Calu3 (cell line): ENCODE measurements around the gene ARHGAP22. TPM values are rescaled to one million over a fixed set of nuclear protein-coding genes. Genes with fewer than 3 reads are reported as not detected.

Experiments used
- BruUV-seq: library from RNA; stranded (reverse); fragments of 400-500 nt; replicated peaks from 2 replicates; lab custom pipeline; 2021; lab: Mats Ljungman, UMichigan
- CTCF ChIA-PET: fragments of 300-600 bp; sonication (Branson Sonifier 250); formaldehyde crosslinking; loops from one replicate; lab custom pipeline; 2022; ENCODE audit warnings: antibody characterized with exemption; lab: Charles Lee
- DNase-seq: peaks from one replicate; pipeline ENCODE4 v3.0.0; 2022
- H3K27ac Mint-ChIP-seq: one replicate; pipeline ENCODE4 v1.8.0; 2022; ENCODE audit warnings: mixed read lengths; ENCODE audit not compliant: unreplicated experiment
- H3K27me3 Mint-ChIP-seq: one replicate; pipeline ENCODE4 v1.8.0; 2022; ENCODE audit warnings: mixed read lengths; ENCODE audit not compliant: unreplicated experiment
- H3K36me3 Mint-ChIP-seq: one replicate; pipeline ENCODE4 v1.8.0; 2022; ENCODE audit warnings: mild to moderate bottlenecking, moderate library complexity, mixed read lengths; ENCODE audit not compliant: insufficient read depth, unreplicated experiment
- H3K4me1 Mint-ChIP-seq: one replicate; pipeline ENCODE4 v1.8.0; 2022; ENCODE audit warnings: mild to moderate bottlenecking, low read depth, mixed read lengths; ENCODE audit not compliant: unreplicated experiment
- H3K4me3 Mint-ChIP-seq: one replicate; pipeline ENCODE4 v1.8.0; 2022; ENCODE audit warnings: mild to moderate bottlenecking, low read depth, moderate library complexity, mixed read lengths; ENCODE audit not compliant: unreplicated experiment
- H3K9me3 Mint-ChIP-seq: one replicate; pipeline ENCODE4 v1.8.0; 2022; ENCODE audit warnings: low read depth, mixed read lengths; ENCODE audit not compliant: unreplicated experiment
- CTCF ChIP-seq: fragments of 200-600 bp; IDR thresholded peaks from one replicate; pipeline ENCODE4 v1.8.0; 2022; ENCODE audit warnings: antibody characterized with exemption; ENCODE audit not compliant: unreplicated experiment
- intact Hi-C: fragments of 100-400 bp; cut with micrococcal nuclease; formaldehyde crosslinking; loops from one replicate; pipeline ENCODE4 v1.10.0; 2022; ENCODE audit not compliant: unreplicated experiment
- total RNA-seq: library from RNA; stranded (reverse); gene quantifications from 2 replicates; pipeline ENCODE4 v1.2.3, GENCODE V29; 2022

The ARHGAP22 gene
- total RNA-seq, 1 experiment from 2014 or later: 1.0 TPM

GRCh38 chr10:48449501-48450232, 155.2 kb downstream of the ARHGAP22 start:
- no TSS peak for BruUV-seq
- H3K27me3 Mint-ChIP-seq: peaks cover 9% of the 10 kb centered on the region
- H3K4me1 Mint-ChIP-seq: peaks cover 8% of the 10 kb centered on the region
- no peaks in the 10 kb centered on the region for H3K9me3 Mint-ChIP-seq
- no peak for TF ChIP-seq CTCF
- no peak overlapping the region for H3K4me3 Mint-ChIP-seq
- no peak for DNase-seq
- H3K27ac Mint-ChIP-seq: no peak overlapping the region
- CTCF ChIA-PET: no interaction called here
- peaks cover 3% of the 10 kb centered on the region for H3K36me3 Mint-ChIP-seq
- intact Hi-C loops: no loop called here

GRCh38 chr10:48448796-48449195, 156.1 kb downstream of the ARHGAP22 start:
- no peaks in the 10 kb centered on the region for H3K9me3 Mint-ChIP-seq
- CTCF ChIA-PET: no interaction called here
- peaks cover 9% of the 10 kb centered on the region for H3K27me3 Mint-ChIP-seq
- peaks cover 11% of the 10 kb centered on the region for H3K4me1 Mint-ChIP-seq
- H3K36me3 Mint-ChIP-seq: peaks cover 3% of the 10 kb centered on the region
- intact Hi-C loops: no loop called here
- H3K27ac Mint-ChIP-seq: no peak overlapping the region
- TF ChIP-seq CTCF: no peak
- DNase-seq: no peak
- H3K4me3 Mint-ChIP-seq: no peak overlapping the region
- BruUV-seq: no TSS peak

GRCh38 chr10:48447356-48448215, 157.3 kb downstream of the ARHGAP22 start:
- TF ChIP-seq CTCF: no peak
- no peak overlapping the region for H3K4me3 Mint-ChIP-seq
- no peak overlapping the region for H3K27ac Mint-ChIP-seq
- CTCF ChIA-PET: no interaction called here
- H3K27me3 Mint-ChIP-seq: peaks cover 9% of the 10 kb centered on the region
- no peaks in the 10 kb centered on the region for H3K9me3 Mint-ChIP-seq
- H3K36me3 Mint-ChIP-seq: peaks cover 3% of the 10 kb centered on the region
- DNase-seq: no peak
- H3K4me1 Mint-ChIP-seq: peaks cover 11% of the 10 kb centered on the region
- intact Hi-C loops: no loop called here
- no TSS peak for BruUV-seq

- TF ChIP-seq CTCF: no peak
Measured at GRCh38 chr10:48446785-48447184, 158.1 kb downstream of the ARHGAP22 start.

More at GRCh38 chr10:48446785-48447184, 158.1 kb downstream of the ARHGAP22 start:
- BruUV-seq: no TSS peak
- no peak for DNase-seq
- CTCF ChIA-PET: interaction anchor here (2.9 kb wide), 1 partner anchor 83 kb away, joined by 15 read pairs; no protein-coding TSS in a partner anchor
- H3K9me3 Mint-ChIP-seq: no peaks in the 10 kb centered on the region
- H3K4me1 Mint-ChIP-seq: peaks cover 11% of the 10 kb centered on the region
- no peak overlapping the region for H3K4me3 Mint-ChIP-seq
- no peak overlapping the region for H3K27ac Mint-ChIP-seq
- intact Hi-C loops: no loop called here
- peaks cover 3% of the 10 kb centered on the region for H3K36me3 Mint-ChIP-seq
- peaks cover 9% of the 10 kb centered on the region for H3K27me3 Mint-ChIP-seq
